Glomerular visceral epithelial cell (primary cell): ENCODE measurements around the gene PDE4D.
A peak's percentile ranks its signal among the peaks of the same experiment; 100 is the strongest.

Source experiments
- DNase-seq: peaks from one replicate; pipeline ENCODE4 v3.0.0-alpha.2; 2016; ENCODE audit errors: extremely low spot score

Gene PDE4D

DNA sequence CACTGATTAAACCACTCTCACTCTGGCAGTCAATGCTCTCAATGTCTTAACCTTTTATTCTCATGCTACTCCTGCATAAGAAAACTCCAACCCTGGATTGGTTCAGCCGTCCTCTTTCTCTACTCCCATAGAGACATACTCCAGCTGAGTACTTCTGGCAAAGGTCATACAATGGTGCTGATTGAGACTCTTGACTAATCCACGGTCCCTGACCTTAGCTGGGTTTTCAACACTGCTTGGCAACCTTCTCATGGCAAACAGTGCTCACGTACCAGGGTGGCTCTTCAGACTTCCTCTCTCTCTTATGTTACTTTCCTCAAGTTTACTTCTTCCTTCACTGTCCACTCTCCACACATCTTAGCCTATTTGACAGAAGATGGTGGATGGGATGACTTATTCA lies 963.0 kb downstream of the PDE4D start:
- DNase-seq = no peak

DNA sequence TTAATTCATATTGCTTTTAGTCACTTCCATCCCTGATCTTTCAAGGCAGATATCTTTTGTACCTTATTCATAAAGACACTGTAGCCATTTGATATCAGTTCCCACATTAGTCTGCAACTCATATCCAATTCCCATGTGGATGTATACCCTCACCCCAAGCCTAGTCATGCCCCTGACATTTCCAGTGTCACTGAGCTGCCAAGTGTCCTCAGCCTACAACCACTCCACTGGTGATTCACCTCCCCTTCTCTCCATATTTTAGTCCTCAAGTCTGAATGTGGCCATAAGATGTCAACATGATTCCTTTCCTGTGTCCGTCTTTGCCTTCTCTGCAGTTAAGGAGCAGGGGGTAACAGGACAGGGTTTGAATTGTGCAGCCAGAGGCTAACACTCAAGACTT lies 963.8 kb downstream of the PDE4D start:
- DNase-seq = no peak

DNA sequence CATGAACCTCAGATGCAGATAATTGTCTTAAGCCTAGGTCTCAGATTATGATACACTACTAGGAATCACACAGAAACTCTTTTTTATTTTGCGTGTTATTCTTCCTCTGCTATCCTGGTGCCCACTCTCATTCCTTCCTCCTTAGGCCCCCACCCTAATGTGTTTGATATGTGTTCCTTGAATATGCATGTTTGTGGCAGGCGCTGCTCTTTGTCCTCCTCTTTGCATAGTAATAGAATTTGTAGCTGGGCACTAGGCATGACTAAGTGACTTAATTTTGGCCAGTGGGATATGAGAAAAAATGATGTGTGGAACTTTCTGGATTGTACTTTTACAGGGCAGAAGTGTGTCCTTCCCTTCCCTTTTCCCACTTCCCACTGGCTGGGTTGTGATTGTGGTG lies 965.6 kb downstream of the PDE4D start:
- no peak for DNase-seq

DNA sequence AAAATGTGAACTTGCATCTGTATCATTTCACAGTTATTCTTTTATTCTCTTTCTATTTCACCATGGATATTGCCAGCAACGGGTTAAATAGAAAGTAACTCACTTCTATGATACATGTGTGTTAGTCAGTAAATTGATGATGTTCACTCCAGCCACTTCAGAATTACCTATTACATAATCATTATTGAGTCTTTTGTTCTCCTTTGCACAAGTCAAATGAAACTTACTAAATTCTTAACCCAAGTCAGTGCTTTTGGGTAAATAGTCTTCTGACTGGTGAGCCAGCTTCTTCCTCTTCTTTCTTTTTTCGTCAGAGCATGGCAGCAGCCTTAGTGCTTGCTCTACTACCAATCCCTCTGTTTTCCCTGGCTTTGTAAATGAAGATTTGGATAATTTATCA lies 966.3 kb downstream of the PDE4D start:
- no peak for DNase-seq

DNA sequence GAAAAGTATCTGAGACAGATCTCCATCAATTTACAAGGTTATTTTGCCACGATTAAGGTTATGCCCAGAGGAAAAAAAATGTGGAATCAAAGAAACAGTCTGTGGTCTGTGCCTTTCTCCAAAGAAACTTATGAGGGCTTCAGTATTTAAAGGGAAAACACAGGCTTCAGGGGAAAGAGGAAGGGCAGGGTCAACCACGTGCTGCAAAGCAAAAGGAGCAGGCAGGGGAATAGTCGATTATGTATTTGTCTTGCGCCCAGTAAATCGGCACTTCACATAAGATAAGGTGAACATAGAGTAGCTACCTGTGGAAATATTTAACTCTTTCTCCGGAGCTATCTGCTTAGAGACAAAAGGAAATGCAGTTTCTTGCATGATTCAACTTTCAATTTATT lies 967.0 kb downstream of the PDE4D start:
- DNase-seq = no peak

DNA sequence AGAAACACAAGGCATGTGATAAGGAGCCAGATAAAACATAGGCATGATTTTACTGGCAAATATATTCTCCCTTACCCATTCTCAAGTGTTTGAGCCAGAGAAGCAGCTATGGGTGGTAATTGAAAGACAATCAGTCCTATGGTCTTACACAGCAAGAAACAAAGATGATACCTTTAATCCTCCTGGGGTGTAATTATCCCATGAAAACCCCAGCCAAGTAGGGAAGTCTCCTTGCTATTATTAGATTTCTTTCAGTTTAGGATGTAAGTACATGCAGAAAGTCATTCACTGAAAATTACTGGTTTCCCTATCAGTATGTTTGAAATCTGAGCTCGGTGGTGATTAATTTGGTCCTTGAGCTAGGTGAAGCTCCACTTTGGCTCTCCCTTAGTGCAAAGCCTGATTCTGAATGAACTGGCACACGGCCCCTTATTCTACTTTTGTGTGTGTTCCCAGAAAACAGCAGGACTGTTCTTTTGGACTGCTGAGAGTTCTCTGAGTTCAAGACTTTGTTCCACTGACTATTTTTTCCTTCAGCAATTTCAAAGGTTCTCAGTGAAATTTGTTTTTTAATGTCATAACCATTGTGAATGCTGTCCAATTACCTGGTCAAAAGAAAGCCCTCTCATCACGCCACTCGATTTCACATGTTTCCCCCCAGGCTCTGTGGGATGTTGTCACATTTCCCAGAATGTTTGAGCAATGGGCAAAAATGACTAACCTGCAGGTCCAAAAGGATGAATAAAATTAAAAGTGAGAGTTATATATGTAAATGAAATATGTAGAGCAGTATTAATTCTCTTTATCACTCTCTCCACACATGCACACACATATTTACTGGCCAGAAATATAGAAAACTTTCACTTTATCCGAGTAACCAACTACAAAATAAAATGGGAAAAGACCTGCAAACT lies 967.6 kb downstream of the PDE4D start:
- no peak for DNase-seq

DNA sequence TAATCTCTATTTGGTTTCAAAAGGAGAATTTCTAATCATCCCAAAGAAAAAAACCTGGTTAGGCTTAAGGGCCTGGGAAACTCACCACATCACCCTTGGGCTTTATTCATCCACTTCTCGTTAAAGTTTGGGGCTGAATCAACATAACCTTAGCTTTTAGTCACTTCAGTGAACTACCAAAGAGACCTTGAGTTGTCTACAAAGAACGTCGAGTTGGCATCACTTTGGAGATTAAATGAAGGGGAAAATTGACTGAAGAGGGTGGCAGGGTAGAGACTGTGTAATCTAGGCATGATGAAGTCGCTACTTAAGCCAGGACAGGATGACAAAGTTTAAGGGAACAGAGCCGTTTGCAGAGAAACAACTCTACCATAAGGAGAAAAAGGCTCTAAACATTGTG lies 969.2 kb downstream of the PDE4D start:
- peak; percentile 34 for DNase-seq

DNA sequence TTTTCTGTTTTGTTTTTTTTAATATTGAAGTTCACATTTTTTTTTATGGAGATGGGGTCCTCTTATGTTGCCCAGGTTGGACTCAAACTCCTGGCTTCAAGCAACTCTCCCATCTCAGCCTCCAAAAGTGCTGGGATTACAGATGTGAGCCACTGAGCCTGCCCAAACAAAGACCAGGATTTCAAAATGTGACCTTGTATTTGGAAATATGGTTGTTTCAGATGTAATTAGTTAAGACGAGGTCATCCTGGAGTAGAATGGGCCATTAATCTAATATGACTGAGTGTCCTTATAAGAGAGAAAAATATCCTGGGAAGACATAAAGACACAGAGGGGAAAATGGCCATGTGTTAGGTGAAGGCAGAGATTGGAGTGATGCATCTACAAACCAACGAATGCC lies 970.2 kb downstream of the PDE4D start:
- no peak for DNase-seq

DNA sequence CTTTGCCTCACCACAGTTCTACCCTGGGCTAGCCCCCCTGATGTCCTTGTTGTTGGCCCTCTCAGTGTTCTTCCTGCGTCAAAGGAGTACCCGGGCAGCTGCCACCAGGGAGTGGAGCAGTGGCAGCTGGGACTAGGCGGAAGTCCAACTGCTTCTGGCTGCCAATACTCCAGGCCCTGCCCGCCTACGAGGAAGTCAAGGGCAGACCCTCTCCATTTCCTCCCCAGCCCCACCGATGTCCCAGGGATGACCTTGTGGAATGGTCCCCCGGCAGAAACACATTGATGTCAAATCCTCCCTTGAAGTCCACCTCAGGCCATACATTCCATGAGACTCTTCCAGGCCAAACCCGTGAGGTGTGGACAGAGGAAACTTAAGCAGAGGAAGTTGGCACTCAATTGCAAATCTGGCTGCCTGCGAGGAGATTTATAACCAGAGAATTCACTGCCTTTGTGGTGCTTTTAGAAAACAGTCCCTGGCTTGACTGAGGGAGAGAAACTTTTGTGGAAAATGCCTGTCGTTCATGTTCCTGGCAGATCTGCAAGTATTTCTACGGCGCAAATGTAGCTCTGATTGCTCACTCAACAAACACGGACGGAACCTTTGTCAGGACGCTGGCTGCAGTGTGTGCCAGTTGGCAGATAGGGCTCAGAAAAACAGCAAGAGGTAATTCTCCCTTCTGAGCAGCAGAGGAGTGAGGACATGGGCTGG lies 970.9 kb downstream of the PDE4D start:
- DNase-seq = no peak

DNA sequence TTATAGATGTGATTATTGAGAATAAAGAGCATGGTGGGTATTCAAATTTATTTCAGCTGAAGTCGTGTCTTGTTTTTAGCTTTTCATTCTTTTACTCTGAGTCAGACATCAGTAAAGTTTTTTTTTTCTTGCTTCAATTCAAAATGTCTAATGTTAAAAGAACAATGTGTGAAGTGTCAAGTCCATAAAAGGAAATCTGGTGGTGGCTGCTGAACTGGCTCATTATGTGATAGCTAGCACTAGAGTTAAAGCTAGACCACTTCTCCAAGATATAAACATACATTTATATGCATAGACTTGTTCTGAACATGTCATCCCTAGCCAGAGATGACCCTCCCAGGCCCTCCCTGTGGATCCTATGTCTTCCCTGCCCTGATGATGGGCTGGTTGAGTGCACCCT lies 972.4 kb downstream of the PDE4D start:
- peak; percentile 51 for DNase-seq

DNA sequence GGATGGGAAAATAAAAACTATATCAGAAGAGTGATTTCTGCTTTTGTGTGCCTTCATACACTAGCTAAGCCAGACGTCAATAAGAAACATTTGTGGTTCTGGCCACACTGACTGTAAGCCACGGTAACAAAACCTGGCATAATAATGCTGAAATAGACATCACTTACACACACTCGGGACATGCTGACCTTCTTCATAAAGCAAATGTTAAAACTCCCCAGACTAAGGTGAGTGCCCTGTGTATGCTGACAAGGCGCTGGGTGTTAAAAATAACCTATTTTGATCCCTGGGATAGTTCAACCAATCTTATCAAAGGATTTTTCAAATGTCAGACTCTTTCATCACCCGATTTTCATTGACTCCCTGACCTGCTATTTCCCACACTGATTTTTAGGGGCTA lies 973.7 kb downstream of the PDE4D start:
- DNase-seq = no peak
